ENCODE data around the gene VEPH1.

GRCh38 chr3:157502916-157503595, at the start of gene VEPH1:
- TF ChIP-seq CTCF (IDR thresholded peaks at IDR 0.05) (no peak), POLR2A (IDR thresholded peaks at IDR 0.05) (no peak)
